ENCODE results near the gene JARID2.
A peak's percentile ranks its signal among the peaks of the same experiment; 100 is the strongest.

JARID2 gene

DNA sequence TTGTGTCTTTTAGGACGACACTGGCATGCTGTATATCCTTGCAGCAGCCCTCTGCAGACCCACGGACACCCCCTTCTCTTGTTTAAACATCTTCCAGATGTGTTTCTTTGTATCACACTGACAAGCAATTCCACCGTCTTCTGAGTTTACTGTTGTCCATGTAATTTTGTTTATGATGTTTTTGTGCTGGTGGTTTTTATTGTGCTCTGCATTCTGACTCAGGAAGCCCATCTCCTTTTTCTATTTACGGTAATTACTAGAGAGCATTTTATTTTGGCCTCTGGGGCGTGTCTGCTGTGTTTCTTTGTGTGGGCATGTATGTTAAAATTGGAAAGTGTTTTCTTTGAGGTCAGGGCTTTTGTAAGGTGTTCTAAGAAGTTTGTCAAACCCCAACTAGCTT lies 111.9 kb downstream of the JARID2 start:
- no peak for DNase-seq (ENCODE audit: low spot score)

DNA sequence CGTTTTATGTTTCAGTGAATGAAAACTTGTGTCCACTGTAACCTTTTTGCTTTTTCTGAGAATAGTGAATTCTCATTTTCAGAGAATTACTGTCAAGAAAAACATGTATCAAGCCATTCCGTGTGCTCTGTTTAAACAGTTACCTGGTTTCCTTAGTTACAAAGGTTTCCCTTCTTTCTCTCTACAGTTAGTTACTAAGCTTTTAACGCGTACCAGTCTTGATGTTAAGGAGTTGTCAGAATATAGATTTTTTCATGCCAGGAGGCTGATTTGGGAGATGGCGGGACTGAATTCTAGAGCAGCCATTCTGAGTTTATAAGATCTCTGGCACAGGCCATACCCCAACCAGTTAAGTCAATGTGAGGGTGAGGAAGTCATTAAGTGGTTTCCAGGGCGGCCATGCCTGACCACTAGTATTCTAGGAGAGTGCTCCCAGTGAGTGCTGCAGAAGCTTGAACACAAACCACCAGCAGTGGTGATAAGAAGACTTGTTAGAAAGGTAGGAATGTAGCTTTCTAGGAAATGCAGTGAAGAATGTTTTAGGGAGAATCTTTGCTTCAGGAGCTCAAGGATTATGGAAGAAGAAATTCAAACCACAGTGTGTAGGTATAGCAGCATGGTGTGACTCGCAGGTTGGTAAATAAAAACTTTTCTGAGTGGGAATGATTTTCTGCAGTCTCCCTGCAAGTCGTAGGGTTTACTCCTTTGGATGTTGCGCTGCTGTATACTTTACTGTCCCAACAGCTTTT lies 112.9 kb downstream of the JARID2 start:
- DNase-seq (ENCODE audit: low spot score) = no peak

DNA sequence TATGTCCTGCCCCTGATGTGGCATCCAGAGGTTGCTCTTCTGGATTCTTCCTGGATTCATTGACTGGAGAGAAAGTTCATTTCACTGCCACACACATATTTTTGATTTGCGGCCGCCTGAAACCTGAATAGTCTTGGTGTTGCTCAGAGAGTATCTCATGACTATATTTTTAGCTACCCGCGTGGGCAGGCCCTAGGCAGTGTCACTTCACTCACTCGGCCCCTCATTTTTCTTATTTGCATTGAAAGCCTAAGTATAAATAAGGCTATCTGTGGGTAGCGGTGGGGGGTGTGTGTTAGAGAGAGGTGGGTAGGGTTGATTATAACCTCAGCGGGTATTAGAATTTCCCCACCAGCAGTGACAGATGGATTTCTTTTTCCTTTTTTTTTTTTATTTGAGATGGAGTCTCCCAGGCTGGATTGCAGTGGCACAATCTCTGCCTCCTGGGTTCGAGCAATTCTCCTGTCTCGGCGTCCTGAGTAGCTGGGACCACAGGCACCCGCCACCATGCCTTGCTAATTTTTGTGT lies 113.5 kb downstream of the JARID2 start:
- no peak for DNase-seq (ENCODE audit: low spot score)

DNA sequence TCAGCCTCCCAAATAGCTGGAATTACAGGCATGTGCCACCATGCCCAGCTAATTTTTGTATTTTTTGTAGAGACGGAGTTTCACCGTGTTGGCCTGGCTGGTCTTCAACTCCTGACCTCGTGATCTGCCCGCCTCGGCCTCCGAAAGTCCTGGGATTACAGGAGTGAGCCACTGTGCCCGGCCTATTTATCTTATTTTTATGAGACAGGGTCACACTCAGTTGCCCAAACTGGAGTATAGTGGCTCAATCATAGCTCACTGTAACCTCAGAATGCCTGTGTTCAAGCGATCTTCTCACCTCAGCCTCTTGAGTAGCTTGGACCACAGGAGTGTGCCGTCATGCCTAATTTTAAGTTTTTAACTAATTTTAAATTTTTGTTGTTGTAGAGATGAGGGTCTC lies 114.4 kb downstream of the JARID2 start:
- DNase-seq (ENCODE audit: low spot score) = no peak

DNA sequence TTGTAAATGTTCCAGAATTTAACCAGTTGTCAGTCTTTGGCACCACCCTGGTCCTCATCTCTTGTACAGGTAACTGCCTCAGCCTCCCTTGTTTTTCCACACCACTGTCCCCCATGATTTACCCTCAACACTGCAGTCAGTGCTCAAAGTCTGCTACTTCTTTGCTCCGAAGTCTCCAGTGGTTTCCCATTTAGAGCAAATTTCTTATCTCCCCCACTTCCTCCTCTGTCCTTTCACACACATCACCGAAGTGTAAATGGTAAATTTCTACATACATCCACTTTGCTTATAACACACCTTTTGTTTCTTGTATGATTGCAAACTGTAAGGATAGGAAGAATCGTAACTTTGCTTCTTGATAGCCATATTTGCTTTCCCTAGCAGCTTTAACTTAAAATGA lies 115.3 kb downstream of the JARID2 start:
- DNase-seq (ENCODE audit: low spot score) = no peak

DNA sequence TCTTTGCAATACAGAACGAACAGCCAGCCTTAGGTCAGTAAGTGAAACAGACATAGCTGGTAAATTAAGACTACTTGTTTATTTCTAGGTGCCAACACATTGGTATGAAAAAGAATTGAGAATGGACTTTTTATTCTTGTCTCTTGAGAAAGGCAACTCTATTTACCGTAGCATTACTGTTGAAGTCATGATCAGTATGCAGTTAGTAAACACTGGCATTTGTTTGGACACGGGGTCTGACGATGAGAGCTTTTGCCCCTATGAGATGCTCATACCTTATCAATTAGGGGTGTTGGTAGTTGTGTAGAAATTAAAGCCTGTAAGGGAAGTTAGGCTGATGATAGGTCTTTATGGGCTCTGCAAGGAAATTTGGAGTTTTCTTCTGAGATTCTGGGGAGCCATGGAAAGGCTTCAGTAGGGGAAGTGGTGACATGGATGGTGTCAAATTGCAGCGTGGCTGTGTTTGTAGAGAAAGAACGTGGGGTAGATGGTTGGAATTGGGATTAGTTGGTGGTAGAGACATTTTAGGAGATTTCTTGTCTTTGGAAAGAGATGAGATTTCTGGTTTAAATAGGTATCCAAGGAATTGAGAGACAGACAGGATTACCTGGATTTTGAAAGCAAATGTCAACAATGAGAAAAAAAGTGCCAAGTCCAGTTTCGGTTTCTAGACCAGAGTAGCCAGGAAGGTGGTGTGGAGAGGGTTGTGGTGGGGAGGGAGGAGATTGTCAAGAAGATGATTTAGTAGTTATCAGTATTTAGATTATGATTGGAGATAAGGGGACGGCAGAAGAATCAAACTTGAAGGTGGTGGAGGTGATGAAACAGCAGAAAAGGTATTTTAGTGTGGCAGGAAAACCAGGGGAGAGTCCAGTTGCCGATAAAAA lies 116.6 kb downstream of the JARID2 start:
- DNase-seq (ENCODE audit: low spot score) = no peak

DNA sequence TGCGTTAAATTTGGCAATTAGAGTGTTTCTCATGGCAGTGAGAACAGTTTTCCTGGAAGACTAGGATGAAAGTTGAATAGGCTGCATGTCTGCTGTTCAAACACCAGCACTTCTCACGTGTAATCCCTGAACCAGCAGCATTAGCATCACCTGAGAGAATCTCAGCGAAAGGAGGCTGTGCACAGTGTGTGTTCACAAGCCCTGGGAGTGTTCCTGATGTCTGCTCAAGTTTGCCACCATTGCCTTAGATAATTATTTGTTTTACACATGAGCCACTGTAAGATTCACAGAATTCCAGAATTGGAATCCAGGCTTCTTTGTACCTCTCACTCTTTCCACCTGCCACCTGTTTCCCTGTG lies 117.3 kb downstream of the JARID2 start:
- DNase-seq (ENCODE audit: low spot score) = no peak

DNA sequence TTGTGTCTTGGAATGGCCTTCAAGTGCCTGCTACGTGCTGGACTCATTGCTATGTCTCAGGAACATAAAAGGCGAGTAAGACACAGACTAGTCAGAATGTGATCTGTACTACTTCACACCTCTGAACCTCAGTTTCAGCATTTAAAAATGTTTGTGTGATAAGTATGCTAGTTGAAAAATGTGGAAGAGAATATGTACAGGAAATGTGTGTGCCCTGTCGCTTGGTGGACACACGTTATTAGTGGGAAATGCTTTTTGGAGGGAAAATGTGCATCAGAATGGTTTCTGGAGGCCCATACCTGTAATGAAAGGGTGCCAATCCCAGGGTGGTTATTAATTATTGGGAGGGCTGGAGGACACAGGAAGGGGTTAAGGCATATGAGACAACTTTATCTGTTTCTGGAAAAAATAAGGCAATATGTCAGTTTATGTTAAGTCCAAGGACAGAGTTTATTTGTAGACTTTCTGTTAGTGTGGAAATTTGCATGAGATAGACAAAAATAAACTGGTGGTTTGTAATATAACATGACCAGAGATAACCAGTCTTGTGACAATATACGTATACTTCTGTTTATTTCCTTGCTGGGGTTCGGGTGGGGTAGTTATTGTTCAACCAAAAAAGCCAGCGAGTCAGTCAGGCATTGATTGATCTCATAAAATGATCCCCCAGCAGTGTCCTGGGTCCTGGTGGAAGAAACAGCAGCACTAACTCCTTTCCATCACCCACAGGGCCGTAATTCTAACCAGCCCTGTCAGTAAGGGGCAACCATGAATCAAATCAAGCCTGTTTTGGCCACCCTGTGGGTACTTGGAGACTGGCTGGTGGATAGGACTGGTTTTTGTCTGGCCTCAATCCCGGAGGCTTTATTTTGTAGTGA lies 117.9 kb downstream of the JARID2 start:
- no peak for DNase-seq (ENCODE audit: low spot score)

DNA sequence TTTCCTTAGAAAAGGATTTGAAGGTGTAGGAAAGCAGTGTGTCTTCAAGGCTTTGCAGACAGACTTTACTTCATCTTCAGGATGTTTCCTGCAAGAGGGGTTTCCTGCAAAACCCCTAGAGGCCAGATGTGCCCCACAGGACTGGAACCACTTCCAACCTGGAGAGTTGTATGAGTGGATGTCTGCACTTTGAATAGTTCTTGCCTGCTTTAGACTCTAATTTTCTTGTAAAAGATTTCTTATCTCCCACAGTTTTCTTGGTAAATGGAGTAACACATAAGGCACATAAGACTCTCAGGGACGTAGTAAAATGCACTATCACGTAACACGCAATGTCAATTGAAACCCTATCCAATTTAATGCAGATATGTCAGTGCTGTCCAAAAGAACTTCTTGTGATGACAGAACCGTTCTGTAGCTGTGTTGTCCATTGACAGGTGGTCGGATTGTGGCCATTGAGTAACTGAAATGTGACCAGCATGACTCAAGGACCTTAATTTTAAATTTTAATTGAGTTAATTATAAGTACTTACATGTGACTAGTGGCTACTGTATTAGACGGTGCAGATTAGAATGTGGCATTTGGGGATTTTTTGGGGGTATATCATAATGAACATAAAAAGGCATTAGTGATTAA lies 118.7 kb downstream of the JARID2 start:
- DNase-seq (ENCODE audit: low spot score) = no peak

DNA sequence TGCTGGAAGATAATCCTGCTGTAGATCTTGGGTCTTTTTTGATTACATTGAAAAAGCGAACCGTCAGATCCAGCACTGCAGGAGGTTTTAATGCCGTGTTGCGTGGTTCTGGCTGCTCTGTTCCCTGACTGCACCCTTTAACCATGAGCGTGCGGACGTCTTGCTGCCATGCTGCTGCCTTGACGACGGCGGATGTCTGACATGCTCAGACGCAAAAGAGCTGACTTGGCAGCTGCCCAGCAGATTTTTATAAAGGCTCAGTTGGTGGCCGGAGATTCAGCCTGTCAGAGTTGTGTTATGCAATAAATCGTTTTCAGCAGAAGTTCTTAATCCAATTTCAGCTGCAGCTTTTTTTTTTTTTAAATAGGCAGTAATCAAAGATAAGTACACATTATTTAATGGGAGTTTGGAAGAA lies 119.4 kb downstream of the JARID2 start:
- DNase-seq (ENCODE audit: low spot score) = peak; percentile 87

DNA sequence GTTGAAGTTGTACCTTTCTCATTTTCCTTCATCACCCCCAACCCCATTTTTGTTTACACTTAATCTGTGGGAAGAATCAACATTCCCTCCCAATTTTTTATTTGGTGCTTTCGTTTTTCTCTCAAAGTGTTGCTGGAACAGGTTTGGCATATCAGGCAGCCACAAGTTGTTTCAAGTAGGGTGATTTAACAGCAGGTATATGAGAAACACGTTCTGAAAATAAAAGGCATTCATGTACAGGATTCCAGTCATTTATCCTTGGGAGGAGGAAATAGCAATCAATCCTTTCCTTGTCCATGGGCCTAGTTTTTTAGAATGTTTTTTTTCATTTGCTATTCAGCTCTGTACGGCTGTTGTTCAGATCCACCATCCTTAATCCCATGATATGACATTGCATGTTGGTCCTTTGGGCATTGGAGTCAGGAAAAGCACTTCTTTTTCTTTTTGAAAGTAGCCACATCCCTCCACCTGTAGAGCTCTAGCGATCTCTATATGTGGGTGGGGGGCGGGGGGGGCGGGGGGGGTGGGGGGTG lies 120.2 kb downstream of the JARID2 start:
- DNase-seq (ENCODE audit: low spot score) = no peak

DNA sequence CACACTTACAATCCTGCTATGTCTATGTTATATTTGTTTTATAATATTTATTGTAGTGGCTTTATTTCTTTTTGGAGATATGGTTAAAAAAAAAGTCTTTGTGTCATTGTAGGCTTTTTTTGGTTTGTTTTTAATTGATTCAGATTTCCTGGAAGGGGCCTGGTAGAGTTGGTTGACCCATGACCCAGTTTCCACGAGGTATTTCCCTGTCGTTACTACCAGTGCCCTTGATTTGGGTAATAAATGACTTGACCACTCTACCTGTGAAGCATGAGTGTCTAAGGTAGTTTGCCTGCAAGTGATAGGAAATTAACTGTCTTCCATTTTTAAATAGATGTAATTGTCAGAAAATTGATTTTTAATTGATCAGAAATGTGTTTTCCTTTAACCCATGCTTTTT lies 121.0 kb downstream of the JARID2 start:
- DNase-seq (ENCODE audit: low spot score) = no peak

DNA sequence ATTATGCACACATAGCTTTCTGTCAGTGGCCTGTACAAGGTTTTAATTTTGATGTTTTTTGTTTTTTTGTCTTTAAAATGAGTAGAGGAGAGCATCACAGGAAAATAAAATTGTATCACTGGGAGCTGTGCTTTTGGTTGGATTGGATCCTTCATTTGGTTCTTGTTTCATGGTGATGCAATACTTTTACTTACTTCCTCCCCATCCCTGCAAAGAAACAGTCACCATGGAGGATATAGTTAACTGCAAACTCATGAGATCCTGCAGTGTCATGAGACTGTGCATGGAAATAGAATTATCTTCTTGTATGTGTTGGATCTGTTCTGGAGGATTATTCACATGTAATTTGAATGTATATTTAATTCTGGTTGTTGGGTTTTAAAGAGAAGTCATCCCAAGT lies 122.3 kb downstream of the JARID2 start:
- no peak for DNase-seq (ENCODE audit: low spot score)

DNA sequence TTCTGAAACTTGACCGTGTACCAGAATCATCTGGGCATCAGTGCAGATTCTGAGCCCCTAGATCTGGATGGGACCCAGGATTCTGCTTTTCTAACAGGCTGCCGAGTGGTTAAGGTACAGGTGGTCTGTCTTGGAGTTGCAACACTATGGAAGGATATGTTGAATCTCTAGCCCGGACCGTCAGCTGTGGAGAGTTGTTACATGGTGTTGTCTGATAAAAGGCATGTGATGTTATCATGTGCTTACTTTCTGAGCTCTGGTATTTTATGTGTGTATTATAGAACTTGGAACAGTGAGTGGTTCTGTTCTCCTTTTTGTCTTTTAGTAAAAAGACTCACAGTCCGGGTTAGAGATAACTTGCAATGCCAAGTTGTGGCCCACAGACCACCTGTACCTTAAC lies 123.0 kb downstream of the JARID2 start:
- no peak for DNase-seq (ENCODE audit: low spot score)

DNA sequence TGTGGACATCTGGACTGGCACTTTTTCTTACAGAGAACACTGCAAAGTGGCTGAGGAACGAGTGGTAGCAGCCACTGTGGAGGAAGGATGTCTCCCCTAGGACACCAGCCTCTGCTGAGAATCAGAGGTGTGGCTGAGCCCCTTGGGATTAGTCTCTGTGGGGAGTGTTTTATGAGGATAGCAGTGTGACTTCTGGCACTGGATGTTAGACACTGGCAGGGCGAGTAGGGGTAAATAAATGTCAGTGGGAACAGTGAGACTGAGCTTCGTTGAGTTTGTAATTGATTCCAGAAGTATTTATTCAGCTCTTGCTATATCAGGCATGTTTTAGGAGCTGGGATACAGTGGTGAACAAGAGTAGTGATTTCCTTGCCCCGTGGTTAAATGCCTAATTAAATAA lies 124.0 kb downstream of the JARID2 start:
- DNase-seq (ENCODE audit: low spot score) = no peak

DNA sequence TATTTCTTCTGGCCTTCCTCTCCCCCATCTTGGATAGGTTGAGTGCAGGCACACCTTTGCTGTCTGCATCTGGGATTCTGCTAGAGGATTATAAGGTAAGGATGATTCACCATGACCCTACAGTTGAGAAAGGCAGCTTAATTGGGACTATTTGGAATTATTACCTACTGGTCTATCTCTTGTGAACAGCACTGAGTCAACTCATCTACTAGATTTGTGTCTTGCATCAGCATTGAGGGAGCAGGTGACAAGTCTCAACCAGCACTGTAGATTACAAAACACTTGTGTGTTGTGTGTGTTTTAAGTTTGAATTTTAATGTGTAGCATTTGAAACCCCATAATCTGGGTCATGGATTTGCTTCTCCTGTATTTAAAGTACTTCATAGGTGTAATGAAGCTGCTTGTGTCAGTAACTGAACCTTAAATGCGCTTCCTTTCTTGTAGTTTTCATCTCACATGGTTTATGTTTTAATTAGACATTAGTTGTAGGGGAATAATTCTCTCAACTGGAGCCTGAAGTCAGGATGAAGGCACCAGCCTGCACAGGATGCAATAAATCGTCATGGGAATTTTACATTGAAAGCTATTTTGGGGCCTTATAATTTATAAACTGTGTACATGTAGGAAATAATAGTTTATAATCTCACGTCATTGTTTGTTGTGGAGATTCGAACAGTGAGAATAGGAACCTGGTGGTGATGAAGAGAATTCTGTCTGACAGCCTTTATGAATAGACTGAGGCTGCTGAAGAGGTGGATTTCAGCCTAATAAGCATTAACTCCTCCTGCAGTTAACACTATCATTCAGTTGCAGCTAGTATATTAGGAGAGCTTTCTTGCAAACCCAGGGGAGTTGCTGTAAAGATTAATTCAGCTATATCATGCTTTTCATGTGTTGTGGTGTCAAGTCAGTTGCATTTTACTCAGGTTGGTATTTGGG lies 125.1 kb downstream of the JARID2 start:
- DNase-seq (ENCODE audit: low spot score) = no peak

DNA sequence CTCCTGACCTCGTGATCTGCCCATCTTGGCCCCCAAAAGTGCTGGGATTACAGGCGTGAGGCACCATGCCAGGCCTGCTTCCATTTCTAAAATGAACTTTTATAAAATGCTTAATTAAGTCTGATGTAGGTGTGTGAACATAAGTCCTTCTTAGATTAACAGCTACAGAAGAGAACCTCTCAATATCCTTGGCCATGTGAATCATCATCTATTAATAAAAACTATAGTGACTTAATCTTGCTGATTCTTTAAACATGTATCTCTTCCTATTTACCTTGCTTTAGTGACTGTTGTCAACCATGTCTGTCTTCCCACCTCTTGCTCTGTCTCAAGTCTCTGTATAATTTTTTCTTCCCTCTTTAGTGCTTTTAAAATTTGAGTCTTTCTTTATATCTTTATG lies 127.1 kb downstream of the JARID2 start:
- no peak for DNase-seq (ENCODE audit: low spot score)

DNA sequence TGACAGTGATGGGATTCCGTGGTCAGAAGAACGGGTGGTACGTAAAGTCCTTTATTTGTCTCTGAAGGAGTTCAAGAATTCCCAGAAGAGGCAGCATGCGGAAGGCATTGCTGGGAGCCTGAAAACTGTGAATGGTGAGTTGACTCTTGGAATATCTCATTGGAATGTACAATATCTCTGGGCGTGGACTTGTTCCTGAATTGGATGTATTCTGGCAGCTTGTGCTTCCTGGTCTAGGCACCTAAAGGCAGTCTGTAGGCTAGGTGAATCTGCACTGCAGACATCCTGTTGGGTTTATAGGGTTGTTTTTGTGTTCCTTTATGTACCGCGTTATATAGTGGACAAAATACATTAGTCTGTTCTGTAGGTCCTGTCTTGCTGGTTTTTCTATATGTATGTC lies 128.2 kb downstream of the JARID2 start:
- no peak for DNase-seq (ENCODE audit: low spot score)

DNA sequence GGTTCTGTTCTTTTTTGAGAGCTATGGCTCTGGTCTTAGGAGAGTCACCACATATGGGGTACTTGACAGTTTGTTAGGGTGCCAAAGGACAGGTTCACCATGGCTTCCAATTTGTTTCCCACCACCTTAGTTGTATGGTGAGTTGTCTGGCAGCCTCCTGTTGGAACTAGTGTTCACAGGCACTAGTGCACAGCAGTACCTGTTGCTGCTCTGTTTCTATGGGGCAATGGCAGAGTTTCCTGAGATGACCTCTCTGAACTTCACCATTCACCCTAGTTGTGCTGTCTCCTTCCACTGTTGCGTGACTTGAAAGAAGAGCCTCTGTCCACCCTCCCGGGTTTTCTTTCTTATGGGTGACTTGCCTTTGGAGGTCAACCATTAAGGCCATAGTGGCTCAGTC lies 129.1 kb downstream of the JARID2 start:
- no peak for DNase-seq (ENCODE audit: low spot score)

DNA sequence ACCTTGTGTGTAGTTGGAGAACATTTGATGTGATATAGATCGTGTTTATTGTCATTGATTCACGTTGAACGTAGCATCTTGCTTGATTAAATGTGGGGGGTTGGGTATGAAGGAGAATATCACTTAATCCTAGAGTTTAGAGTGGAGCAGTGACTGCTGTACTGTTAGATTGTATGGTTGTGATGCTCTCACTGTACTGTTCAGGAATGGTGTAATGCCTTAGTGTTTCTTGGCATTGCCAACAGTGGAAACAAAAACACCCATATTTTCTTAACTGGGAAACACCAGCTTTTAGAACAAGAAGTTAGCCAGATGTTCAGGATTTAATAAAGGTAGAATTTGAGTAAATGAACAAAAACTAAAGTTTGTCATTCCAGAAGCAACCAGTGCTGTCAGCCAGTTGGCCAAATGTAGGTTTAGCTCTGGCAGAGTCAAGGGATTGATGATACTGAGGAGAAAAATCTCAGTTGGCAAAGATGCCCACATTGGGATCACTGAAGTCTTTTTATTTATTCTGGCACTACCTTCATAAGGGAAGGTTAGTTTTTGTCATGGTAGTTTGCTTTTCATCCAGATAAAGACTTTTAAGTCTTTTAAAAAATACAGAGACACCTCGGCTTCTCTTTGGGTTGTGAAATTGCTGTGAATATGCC lies 129.9 kb downstream of the JARID2 start:
- no peak for DNase-seq (ENCODE audit: low spot score)
